ENCODE measurements around the gene TCF7L2.

DNA sequence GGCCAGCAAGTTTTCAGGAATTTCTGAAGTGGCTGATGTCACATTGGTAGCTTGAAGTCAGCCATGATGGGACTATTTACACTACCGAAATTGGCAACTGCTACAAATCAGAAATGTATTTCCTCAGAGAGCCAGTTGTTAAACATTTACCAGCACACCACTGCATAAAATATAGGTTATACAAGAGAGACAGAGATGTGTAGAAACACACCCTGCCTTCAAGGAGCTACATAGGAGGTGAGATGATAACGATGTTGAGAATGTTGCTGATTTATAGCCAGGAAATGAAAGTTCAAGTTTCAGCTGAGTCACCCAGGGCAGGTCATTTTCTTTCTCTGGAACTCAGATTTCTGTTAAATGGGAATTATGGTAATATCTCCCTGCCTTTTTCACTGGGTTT is 46.0 kb upstream of the TCF7L2 start:
- TF ChIP-seq, protein P1, sequence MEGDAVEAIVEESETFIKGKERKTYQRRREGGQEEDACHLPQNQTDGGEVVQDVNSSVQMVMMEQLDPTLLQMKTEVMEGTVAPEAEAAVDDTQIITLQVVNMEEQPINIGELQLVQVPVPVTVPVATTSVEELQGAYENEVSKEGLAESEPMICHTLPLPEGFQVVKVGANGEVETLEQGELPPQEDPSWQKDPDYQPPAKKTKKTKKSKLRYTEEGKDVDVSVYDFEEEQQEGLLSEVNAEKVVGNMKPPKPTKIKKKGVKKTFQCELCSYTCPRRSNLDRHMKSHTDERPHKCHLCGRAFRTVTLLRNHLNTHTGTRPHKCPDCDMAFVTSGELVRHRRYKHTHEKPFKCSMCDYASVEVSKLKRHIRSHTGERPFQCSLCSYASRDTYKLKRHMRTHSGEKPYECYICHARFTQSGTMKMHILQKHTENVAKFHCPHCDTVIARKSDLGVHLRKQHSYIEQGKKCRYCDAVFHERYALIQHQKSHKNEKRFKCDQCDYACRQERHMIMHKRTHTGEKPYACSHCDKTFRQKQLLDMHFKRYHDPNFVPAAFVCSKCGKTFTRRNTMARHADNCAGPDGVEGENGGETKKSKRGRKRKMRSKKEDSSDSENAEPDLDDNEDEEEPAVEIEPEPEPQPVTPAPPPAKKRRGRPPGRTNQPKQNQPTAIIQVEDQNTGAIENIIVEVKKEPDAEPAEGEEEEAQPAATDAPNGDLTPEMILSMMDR (IDR thresholded peaks at IDR 0.05), result no peak
- no peak for TF ChIP-seq POLR2AphosphoS5 (IDR thresholded peaks at IDR 0.05; ENCODE audit: insufficient read depth in 1 of 2, low read depth in 1 of 2)
- TF ChIP-seq POLR2A (IDR thresholded peaks at IDR 0.05), result no peak
